Measurements from ENCODE around the gene DCK. TPM values are rescaled to one million over a fixed set of nuclear protein-coding genes. Genes with fewer than 3 reads are reported as not detected.

Gene DCK
- total and polyA plus RNA-seq, 9 of the 15 experiments (the other 6 are each of a cell fraction or from before 2014, with no cell fraction given): 11.3 to 25.8 (median 19.6) TPM

GRCh38 chr4:71026086-71026485 lies 32.6 kb downstream of the DCK start (continued):
- no peak for TF ChIP-seq ZNF318 (IDR thresholded peaks at IDR 0.05; ENCODE audit: borderline replicate concordance in 1 of 2, low read depth in 1 of 2)
- no peak for TF ChIP-seq SETDB1 (IDR thresholded peaks at IDR 0.05; ENCODE audit: low read length)
- TF ChIP-seq LEF1 (IDR thresholded peaks at IDR 0.05): peak; percentile 27
- TF ChIP-seq THRA (IDR thresholded peaks at IDR 0.05): peak; percentile 71; the same call in 1 of the 2 replicates
- no peak for TF ChIP-seq E2F1 (CRISPR knock-in tag; IDR thresholded peaks at IDR 0.05)
- 0 out of 2 replicates have a peak, but pooled peaks have one; percentile 33 for TF ChIP-seq ZNF592 (IDR thresholded peaks at IDR 0.05)
- no peak for TF ChIP-seq SOX6 (IDR thresholded peaks at IDR 0.05)
